SK-N-MC (cell line): ENCODE results near the gene EXOG.

Experiments used
- EZH2 ChIP-seq: fragments of 200-600 bp; sonication (generic); IDR thresholded peaks from one replicate; pipeline ENCODE4 v1.6.1; 2017; ENCODE audit warnings: antibody characterized with exemption
- POLR2AphosphoS5 ChIP-seq: IDR thresholded peaks from 2 replicates; pipeline ENCODE4 v1.6.1; 2012; ENCODE audit warnings: mild to moderate bottlenecking, low read depth, low read length, borderline replicate concordance

- TF ChIP-seq POLR2AphosphoS5 = no peak
- no peak for TF ChIP-seq EZH2
These were observed 56.2 kb downstream of the EXOG start for GRCh38 chr3:38552364-38552763.
